Tibial artery (tissue), 4 donors: ENCODE data around the gene PTPRD.

Experiments used
- DNase-seq, 2 donors: peaks; one replicate each; pipeline ENCODE4 v3.0.0-alpha.2; 2019
- H3K27ac ChIP-seq, 2 donors: fragments of 200-600 bp; sonication (generic) in 1 of 2; 1 replicate in 1 of 2; 2 replicates in 1 of 2; pipeline ENCODE4 v1.5.1; 2018 to 2019; ENCODE audit warnings: mild to moderate bottlenecking in 1 of 2
- H3K27me3 ChIP-seq, 2 donors: fragments of 200-600 bp; sonication (generic) in 1 of 2; one replicate each; pipeline versions ENCODE4 v1.5.1 to v1.6.0; 2016 to 2019
- H3K36me3 ChIP-seq, 3 donors: fragments of 200-600 bp; sonication (generic) in 2 of 3; one replicate each; pipeline ENCODE4 v1.5.1; 2016 to 2019; ENCODE audit warnings: mild to moderate bottlenecking in 2 of 3
- H3K4me1 ChIP-seq, 4 donors: fragments of 200-600 bp; sonication (generic) in 2 of 4; 1 replicate in 3 of 4; 2 replicates in 1 of 4; pipeline ENCODE4 v1.5.1; 2016 to 2019
- H3K4me3 ChIP-seq, 2 donors: fragments of 200-600 bp; sonication (generic) in 1 of 2; 1 replicate in 1 of 2; 2 replicates in 1 of 2; pipeline ENCODE4 v1.5.1; 2018 to 2019; ENCODE audit warnings: mild to moderate bottlenecking in 2 of 2
- H3K9me3 ChIP-seq, 3 donors: fragments of 200-600 bp; sonication (generic) in 1 of 3; one replicate each; pipeline ENCODE4 v1.5.1; 2016 to 2019
- intact Hi-C: fragments of 100-400 bp; cut with DNase I; formaldehyde crosslinking; loops from one replicate; pipeline ENCODE4 v1.15.0; 2023; ENCODE audit warnings: low total_unique reads
- TF ChIP-seq, protein P1 (sequence below), 2 experiments: fragments of 200-600 bp in 1 of 2; fragments of 450-650 bp in 1 of 2; IDR thresholded peaks; one replicate each; pipeline ENCODE4 v1.5.1; 2017 to 2019; ENCODE audit warnings: antibody characterized with exemption in 2 of 2, mild to moderate bottlenecking in 1 of 2, moderate library complexity in 1 of 2

The PTPRD gene

DNA sequence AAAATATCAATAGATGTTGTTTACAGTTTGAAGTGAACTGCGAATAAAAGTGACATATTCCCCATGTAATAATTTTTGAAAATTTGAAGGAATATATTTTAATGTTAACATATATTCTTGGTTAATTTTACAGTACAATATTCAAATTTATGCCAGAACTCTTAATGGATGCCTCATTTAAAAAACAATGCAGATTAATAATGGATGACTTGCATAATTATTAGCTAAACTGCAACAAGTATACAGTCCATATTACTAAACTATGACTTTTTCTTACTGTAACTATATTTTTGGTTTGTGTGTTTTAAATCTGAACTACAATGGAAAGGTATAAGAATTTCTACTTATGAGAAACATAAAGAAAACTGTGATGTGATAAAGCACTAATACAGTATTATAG, 1390.1 kb downstream of the PTPRD start:
- no peaks in the 10 kb centered on the region for H3K27me3 ChIP-seq
- TF ChIP-seq, protein P1, sequence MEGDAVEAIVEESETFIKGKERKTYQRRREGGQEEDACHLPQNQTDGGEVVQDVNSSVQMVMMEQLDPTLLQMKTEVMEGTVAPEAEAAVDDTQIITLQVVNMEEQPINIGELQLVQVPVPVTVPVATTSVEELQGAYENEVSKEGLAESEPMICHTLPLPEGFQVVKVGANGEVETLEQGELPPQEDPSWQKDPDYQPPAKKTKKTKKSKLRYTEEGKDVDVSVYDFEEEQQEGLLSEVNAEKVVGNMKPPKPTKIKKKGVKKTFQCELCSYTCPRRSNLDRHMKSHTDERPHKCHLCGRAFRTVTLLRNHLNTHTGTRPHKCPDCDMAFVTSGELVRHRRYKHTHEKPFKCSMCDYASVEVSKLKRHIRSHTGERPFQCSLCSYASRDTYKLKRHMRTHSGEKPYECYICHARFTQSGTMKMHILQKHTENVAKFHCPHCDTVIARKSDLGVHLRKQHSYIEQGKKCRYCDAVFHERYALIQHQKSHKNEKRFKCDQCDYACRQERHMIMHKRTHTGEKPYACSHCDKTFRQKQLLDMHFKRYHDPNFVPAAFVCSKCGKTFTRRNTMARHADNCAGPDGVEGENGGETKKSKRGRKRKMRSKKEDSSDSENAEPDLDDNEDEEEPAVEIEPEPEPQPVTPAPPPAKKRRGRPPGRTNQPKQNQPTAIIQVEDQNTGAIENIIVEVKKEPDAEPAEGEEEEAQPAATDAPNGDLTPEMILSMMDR (IDR thresholded peaks at IDR 0.05), result no peak
- DNase-seq, result no peak
- intact Hi-C loops, result no loop called here
- H3K9me3 ChIP-seq, result no peaks in the 10 kb centered on the region
- H3K4me3 ChIP-seq, result no peak overlapping the region
- no peaks in the 10 kb centered on the region for H3K36me3 ChIP-seq
- H3K4me1 ChIP-seq, result no peaks in the 10 kb centered on the region
- no peak overlapping the region for H3K27ac ChIP-seq

DNA sequence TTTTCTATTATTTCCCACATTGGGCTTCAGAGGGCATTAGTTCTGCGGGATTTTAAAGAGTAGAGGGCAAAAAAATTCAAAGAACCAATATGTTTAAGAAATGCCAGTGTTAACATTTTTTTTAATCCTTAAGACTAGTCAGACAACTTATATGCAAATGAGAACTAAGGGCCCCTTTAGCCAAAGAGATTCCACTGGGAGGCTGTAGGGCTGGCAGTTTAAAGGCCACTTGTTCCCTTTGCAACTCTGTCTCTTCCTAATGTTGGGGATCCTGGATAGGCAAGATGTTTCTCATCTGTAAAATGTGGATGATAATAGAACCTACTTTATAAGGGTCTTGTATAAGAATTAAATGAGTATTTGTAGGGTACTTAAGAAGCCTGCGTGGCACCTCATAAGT, 1395.9 kb downstream of the PTPRD start:
- TF ChIP-seq, protein P1 (IDR thresholded peaks at IDR 0.05), result no peak
- H3K4me3 ChIP-seq, result no peak overlapping the region
- H3K36me3 ChIP-seq, result no peaks in the 10 kb centered on the region
- H3K4me1 ChIP-seq, result no peaks in the 10 kb centered on the region
- intact Hi-C loops, result no loop called here
- H3K27ac ChIP-seq, result no peak overlapping the region
- no peaks in the 10 kb centered on the region for H3K9me3 ChIP-seq
- H3K27me3 ChIP-seq, result no peaks in the 10 kb centered on the region
- DNase-seq, result no peak

DNA sequence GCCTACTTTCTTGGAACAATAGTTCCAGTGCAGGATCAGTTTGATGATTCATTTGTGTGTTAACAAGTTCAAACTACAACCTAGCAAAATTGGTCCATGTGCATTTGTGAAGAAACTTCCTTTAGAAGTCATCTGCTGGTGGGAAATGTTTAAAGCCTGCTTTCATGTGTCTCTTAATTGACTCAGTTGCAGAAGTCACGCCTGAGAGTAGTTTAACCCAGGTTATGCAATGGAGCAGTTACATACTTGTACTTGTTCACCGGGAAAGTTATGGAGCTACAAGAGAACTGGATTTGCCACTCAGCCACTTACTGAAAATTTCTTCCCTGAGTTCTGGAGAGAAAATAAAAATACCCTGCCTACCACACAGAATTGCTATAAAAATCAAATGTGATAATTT, 1397.8 kb downstream of the PTPRD start:
- TF ChIP-seq, protein P1 (IDR thresholded peaks at IDR 0.05), result no peak
- intact Hi-C loops, result no loop called here
- H3K9me3 ChIP-seq, result no peaks in the 10 kb centered on the region

DNA sequence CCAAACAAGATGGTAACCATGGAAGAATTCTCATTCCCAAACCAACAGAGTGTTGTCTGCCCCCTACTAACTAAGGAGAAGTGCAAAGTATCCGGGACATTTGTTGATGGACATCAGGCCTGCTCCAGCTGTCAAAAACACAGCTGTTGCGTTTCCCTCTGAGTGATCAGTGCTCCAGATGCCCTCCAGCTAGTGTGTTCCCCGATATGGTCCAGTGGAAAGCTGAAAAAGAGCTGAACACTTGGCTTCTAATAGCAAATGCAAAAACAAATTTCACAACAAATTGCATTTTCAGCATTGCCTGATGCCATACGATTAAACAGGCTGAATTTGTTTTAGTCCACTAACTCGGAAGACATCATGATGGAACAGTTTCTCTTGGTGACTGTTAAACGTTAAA, 1398.7 kb downstream of the PTPRD start:
- no peaks in the 10 kb centered on the region for H3K36me3 ChIP-seq
- TF ChIP-seq, protein P1 (IDR thresholded peaks at IDR 0.05), result no peak
- H3K9me3 ChIP-seq, result no peaks in the 10 kb centered on the region
- H3K4me3 ChIP-seq, result no peak overlapping the region
- intact Hi-C loops, result no loop called here
- no peak for DNase-seq
- H3K27ac ChIP-seq, result no peak overlapping the region
- no peaks in the 10 kb centered on the region for H3K4me1 ChIP-seq
- no peaks in the 10 kb centered on the region for H3K27me3 ChIP-seq

More for the DNA sequence above, 1397.8 kb downstream of the PTPRD start:
- Histone ChIP-seq H3K4me3 (no peak overlapping the region), H3K27ac (no peak overlapping the region), H3K4me1 (no peaks in the 10 kb centered on the region), H3K36me3 (no peaks in the 10 kb centered on the region), H3K27me3 (no peaks in the 10 kb centered on the region)
- no peak for DNase-seq

DNA sequence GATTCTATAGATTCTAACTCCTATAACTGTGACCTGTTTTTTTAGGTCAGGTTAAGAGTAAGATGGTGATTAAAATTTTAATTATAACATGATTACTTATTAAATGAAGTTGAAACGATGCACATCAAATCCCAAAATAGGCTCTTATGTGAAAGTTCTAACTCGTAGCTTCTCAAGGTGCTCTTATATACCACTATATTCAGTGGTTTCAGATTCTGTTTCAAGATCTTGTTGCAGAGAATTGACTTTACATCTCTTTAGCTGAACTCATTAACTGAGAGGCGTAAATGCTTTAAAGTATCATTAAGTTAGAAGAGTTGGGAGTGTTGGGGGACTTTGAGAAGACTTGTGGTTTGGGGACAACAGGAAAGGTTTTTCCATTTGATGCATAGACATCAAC, 1399.8 kb downstream of the PTPRD start:
- no peak overlapping the region for H3K27ac ChIP-seq
- DNase-seq, result no peak
- no peaks in the 10 kb centered on the region for H3K27me3 ChIP-seq
- no peaks in the 10 kb centered on the region for H3K36me3 ChIP-seq
- no peaks in the 10 kb centered on the region for H3K4me1 ChIP-seq
- intact Hi-C loops, result no loop called here
- TF ChIP-seq, protein P1 (IDR thresholded peaks at IDR 0.05), result no peak
- no peak overlapping the region for H3K4me3 ChIP-seq
- H3K9me3 ChIP-seq, result no peaks in the 10 kb centered on the region

DNA sequence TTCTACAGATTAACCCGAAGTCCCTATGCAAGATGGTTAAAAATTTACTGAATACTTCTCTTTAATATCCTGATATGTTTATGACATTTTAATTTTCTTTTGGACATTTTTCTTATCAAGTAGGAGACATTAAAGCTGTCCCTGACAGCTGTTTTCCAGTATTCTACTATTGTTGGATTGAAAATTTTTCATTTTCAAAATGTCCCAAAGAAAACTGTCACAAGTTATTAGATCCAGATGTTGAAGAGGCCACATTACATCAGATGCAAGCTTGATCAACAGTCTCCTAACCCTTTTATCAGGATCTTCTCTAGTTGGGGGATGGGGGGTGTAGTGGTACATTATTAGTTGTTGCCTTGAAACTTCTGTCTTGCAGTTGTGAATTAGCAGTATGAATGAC, 1410.5 kb downstream of the PTPRD start:
- Histone ChIP-seq H3K4me3 (no peak overlapping the region), H3K9me3 (no peaks in the 10 kb centered on the region), H3K27ac (no peak overlapping the region), H3K27me3 (no peaks in the 10 kb centered on the region), H3K4me1 (no peaks in the 10 kb centered on the region), H3K36me3 (no peaks in the 10 kb centered on the region)
- intact Hi-C loops, result no loop called here
- TF ChIP-seq, protein P1 (IDR thresholded peaks at IDR 0.05), result no peak
- DNase-seq, result no peak
